HG02938 (cell line): ENCODE data around the gene MECR.
A peak's percentile ranks its signal among the peaks of the same experiment; 100 is the strongest.

Experiments
- ATAC-seq: cut with Tn5 transposase; IDR thresholded peaks from one replicate; pipeline ENCODE4 v1.9.1; 2021; ENCODE audit warnings: mild to moderate bottlenecking, moderate library complexity; ENCODE audit not compliant: unreplicated experiment

The MECR gene

GRCh38 chr1:29202584-29203340 is 28.0 kb downstream of the MECR start:
- ATAC-seq: no peak

DNA sequence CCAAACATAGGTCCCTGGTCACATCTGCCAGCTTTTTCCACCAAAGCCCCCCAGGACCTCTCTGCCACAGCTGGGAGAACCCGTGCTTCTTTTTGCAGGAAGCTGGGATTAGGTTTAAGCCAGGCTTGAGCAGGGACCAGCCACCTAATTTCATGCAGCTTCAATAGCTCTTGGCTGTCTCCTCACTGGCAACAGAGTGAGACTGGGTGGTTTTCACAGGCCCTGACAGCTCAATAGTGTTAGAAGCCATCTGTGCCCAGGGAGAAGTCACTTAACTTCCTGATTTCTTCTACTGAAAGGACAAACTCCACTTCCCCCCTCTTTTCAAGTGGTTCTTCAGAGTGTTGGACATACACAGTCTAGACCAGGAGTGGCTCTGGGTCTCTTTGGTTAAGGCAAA is 28.7 kb downstream of the MECR start:
- ATAC-seq: no peak

- no peak for ATAC-seq
These were observed 29.1 kb downstream of the MECR start for GRCh38 chr1:29201595-29202051.

DNA sequence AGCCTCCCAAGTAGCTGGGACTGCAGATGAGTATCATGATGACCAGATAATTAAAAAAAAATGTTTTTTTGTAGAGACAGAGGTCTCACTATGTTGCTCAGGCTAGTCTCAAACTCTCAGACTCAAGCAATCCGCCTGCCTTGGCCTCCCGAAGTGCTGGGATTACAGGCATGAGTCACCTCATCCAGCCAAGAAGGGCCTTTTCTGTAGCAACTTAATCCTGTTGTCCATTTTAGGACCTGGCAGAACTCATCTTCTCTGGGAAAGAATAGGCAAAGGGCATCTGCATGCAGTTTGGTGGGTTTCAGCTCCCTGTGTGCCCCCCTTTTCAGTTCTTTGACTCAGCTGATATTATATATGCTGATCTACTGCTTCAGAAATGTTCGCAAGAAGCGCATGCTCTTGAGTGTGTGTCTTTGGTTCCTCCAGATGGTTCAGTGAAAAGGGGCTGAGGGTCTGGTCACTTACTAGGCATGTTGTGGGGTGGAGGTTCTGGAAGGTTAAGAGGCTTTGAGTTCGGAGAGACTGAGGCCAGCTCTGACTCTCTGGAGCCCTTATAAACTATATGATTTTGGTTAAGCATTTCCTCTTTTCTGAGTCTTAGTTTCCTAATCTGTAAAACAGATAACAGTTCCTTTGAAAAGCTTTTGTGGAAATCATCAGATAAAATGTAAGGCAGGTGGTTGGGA is 29.7 kb downstream of the MECR start:
- no peak for ATAC-seq

DNA sequence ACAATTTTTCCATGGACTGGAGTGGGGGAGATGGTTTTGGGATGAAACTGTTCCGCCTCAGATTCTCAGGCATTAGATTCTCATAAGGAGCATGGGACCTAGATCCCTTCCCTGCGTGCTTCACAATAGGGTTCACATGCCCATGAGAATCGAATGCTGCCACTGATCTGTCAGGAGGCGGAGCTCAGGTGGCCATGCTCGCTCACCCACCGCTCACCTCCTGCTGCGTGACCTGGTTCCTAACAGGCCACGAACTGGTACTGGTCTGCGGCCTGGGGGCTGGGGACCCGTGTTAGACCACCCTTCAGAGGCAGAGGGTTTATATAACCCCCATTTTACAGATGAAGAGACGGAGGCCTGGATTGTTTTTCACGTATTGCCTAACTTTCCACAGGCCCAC is 32.7 kb downstream of the MECR start:
- no peak for ATAC-seq

GRCh38 chr1:29197590-29197924 is 33.2 kb downstream of the MECR start:
- ATAC-seq: no peak

- no peak for ATAC-seq
These were observed 33.7 kb downstream of the MECR start for GRCh38 chr1:29196863-29197589.

GRCh38 chr1:29195881-29196291 is 34.8 kb downstream of the MECR start:
- ATAC-seq: no peak

DNA sequence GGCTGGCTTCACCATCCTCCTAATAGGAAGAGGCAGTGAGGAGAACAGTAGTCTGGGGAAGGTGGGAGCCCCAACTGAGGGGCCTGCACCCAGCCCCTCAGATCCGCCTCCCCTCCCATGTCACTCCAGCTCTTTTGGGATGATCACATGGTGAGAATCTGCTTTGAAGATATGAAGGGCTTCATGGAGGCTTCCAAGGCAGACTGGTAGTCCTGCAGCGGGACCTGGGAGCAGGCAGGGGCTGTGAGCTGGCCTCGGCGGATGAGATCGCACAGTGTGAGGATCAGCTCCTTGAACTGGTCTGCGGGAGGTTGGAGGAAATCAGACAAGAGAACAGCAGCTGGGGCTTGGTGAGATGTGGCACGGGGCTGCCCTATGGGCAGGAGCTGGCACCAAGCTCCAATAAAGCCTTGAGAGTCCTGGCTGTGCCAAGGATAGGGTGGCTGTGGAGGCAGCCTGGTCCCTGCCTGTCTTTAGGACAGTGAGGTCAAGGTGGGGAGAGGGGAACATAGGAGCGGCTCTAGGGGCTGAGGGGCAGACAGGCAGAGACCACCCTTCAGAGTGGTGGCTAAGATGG is 36.8 kb downstream of the MECR start:
- no peak for ATAC-seq

- ATAC-seq: no peak
These were observed 40.0 kb downstream of the MECR start for GRCh38 chr1:29190718-29191117.

GRCh38 chr1:29186707-29187106 is 44.0 kb downstream of the MECR start:
- ATAC-seq: no peak

DNA sequence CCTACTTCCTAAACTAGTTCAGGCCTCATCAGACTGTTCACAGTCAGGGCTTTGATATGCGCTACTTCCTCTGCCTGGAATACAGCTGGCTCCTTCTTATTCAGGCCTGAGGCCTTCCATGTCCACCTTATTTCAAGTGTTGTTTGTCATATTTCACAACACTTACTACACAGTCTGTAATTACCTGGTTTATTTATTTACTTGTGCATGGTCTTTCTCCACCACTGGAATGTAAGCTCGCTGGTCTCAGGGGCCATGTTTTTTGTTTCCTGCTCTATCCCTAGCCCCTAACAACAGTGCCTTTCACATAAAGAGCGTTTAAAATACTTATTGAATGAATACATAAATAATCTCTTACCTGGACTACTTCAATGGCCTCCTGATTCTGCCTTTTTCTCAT is 44.5 kb downstream of the MECR start:
- ATAC-seq: no peak

GRCh38 chr1:29183287-29183686 is 47.4 kb downstream of the MECR start:
- ATAC-seq: no peak

GRCh38 chr1:29181413-29182225 is 49.1 kb downstream of the MECR start, which contains the start of gene SRSF4:
Gene SRSF4, minus strand, starts transcription at chr1:29181900. Its CDS starts 148 bp downstream, at chr1:29181752.
- ATAC-seq: peak; percentile 82

GRCh38 chr1:29180497-29181412 is 50.0 kb downstream of the MECR start:
- ATAC-seq: peak; percentile 4

DNA sequence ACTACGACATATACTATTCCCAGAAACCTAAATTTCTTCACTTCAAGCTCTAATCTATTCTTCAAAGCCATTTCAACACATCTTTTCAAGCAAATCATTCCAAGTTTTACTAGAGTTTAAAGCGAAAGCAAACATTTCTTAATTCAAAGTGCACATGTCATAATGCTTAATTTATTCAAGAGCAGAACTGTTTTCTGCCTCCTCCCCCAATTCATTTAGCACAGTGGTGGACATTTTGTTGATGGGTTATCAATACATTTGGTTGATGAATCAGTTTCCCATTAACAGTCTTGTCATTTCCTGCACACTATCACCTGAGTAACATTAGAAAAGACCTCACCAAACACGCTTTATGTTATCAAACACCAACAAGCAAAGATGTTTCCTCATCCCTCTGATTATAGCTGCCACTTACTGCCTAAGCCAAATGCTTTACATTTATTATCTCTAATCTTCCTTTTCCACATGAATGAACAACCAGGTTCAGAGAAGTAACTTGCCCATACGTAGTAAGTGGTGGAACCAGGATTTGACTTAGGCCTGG is 51.0 kb downstream of the MECR start:
- no peak for ATAC-seq

DNA sequence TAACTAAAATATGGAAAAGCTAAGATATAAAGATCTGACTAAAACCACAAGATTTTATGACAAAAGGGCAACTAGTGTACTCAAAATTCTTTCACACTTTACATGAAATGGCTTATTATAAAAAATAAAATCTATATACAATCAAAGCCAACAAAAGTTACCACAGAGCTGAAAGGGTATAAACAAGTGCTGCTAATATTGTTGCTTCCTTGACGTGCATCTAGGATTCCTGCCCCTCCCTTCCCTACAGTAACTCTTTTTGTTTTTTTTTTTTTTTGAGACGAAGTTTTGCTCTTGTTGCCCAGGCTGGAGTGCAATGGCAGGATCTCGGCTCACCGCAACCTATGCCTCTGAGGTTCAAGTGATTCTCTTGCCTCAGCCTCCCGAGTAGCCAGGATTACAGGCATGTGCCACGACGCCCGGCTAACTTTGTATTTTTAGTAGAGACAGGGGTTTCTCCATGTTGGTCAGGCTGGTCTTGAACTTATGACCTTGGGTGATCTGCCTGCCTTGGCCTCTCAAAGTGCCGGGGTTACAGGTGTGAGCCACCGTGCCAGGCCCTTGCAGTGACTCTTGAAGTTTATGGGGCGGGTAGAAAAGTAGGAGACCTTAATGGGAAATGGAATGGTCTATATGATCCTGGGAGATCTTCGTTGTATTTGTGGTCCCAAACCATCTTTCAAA is 53.6 kb downstream of the MECR start:
- no peak for ATAC-seq

DNA sequence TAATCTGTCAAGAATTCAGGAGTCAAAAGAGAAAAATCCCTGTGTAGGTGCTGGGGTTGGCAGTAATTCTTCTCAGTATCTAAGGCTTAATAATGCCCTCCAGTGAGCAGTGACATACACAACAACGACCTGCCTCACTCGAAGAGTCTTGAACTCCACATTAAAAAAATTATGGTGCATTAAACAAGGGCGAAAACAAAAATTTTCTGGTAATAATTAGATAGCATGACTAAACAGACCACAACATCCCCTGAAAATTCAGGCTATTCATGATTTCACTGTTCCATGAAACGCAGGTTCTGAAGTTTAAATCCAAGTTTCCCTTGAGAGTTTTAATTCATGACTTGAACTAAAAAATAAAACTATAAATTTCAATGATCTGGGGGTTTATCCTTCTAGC is 54.2 kb downstream of the MECR start:
- no peak for ATAC-seq
